Esophagus muscularis mucosa (tissue), 4 donors: ENCODE results near the gene TPD52L1. TPM values are rescaled to one million over a fixed set of nuclear protein-coding genes. Genes with fewer than 3 reads are reported as not detected.

Experiments used
- DNase-seq: peaks from one replicate; pipeline ENCODE4 v3.0.0-alpha.2; 2017; ENCODE audit errors: extremely low spot score
- H3K27ac ChIP-seq, 4 donors: fragments of 200-600 bp; sonication (generic); replicated peaks in 1 of 4; 1 replicate in 3 of 4; 2 replicates in 1 of 4; pipeline ENCODE4 v1.5.1; 2016 to 2019; ENCODE audit warnings: mild to moderate bottlenecking in 1 of 4
- H3K27me3 ChIP-seq, 4 donors: fragments of 200-600 bp; sonication (generic); one replicate each; pipeline versions ENCODE4 v1.5.1 to v1.6.0; 2016 to 2019
- H3K36me3 ChIP-seq, 4 donors: fragments of 200-600 bp; sonication (generic); one replicate each; pipeline ENCODE4 v1.5.1; 2016 to 2019
- H3K4me1 ChIP-seq, 4 donors: fragments of 200-600 bp; sonication (generic); one replicate each; pipeline ENCODE4 v1.5.1; 2016 to 2019
- H3K4me3 ChIP-seq, 4 donors: fragments of 200-600 bp; sonication (generic); 1 replicate in 2 of 4; 2 replicates in 2 of 4; pipeline ENCODE4 v1.5.1; 2016 to 2019; ENCODE audit warnings: mild to moderate bottlenecking in 4 of 4, moderate library complexity in 1 of 4
- H3K9me3 ChIP-seq, 4 donors: fragments of 200-600 bp; sonication (generic); 1 replicate in 3 of 4; 2 replicates in 1 of 4; pipeline ENCODE4 v1.5.1; 2016 to 2019
- EP300 ChIP-seq: sonication (generic); formaldehyde crosslinking; IDR thresholded peaks from one replicate; pipeline ENCODE4 v1.6.1; 2017; ENCODE audit warnings: antibody characterized with exemption
- POLR2A ChIP-seq: fragments of 450-650 bp; IDR thresholded peaks from one replicate; pipeline ENCODE4 v1.6.1; 2017; ENCODE audit warnings: antibody characterized with exemption, moderate library complexity, mild to moderate bottlenecking, low read depth
- POLR2AphosphoS5 ChIP-seq, 2 donors: sonication (generic); formaldehyde crosslinking; IDR thresholded peaks; one replicate each; pipeline ENCODE4 v1.6.1; 2017; ENCODE audit warnings: antibody characterized with exemption in 2 of 2
- WGBS: methylation state at CpG from one replicate; pipeline ENCODE4 v1.1.5; 2018; 5-methylcytosine and 5-hydroxymethylcytosine counted together
- intact Hi-C: fragments of 100-400 bp; cut with DNase I; formaldehyde crosslinking; loops from one replicate; pipeline ENCODE4 v1.15.1; 2023
- total RNA-seq, 4 donors: library from RNA; depleted of rRNA; stranded (reverse); fragments of >200 nt; gene quantifications; one replicate each; pipeline versions ENCODE4 v1.1.0 to v1.2.1, GENCODE V29; 2016
- TF ChIP-seq, protein P1 (sequence below), 3 experiments: fragments of 200-600 bp in 2 of 3; fragments of 450-650 bp in 1 of 3; sonication (generic) in 2 of 3; IDR thresholded peaks; one replicate each; pipeline ENCODE4 v1.5.1; 2017 to 2019; ENCODE audit warnings: antibody characterized with exemption in 3 of 3, mild to moderate bottlenecking in 2 of 3, moderate library complexity in 1 of 3

The TPD52L1 gene
- total RNA-seq, 4 donors from 2014 or later: 18.7 to 46.4 (median 31.1) TPM

DNA sequence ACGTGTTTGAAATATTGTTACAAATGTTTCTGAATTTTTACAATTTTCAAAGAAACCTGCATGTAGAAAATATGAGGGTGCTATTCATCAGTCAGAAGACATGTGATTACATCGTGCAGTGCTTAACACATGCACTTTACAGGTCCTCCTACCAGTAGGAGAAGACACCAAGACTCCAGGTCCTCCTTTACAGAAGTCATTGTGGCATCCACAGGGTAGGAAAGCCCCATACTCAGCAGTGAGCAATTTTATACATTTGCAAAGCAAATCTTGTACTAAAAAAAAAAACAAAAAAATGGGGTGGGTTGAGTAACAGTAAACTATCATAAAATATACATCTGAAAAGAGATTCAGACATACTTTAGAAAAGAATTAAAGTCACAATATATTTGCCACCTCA is 14.0 kb downstream of the TPD52L1 start:
- H3K9me3 ChIP-seq: no peaks in the 10 kb centered on the region
- no peak for DNase-seq
- TF ChIP-seq EP300: no peak
- no peak for TF ChIP-seq POLR2AphosphoS5 (IDR thresholded peaks at IDR 0.05)
- TF ChIP-seq, protein P1, sequence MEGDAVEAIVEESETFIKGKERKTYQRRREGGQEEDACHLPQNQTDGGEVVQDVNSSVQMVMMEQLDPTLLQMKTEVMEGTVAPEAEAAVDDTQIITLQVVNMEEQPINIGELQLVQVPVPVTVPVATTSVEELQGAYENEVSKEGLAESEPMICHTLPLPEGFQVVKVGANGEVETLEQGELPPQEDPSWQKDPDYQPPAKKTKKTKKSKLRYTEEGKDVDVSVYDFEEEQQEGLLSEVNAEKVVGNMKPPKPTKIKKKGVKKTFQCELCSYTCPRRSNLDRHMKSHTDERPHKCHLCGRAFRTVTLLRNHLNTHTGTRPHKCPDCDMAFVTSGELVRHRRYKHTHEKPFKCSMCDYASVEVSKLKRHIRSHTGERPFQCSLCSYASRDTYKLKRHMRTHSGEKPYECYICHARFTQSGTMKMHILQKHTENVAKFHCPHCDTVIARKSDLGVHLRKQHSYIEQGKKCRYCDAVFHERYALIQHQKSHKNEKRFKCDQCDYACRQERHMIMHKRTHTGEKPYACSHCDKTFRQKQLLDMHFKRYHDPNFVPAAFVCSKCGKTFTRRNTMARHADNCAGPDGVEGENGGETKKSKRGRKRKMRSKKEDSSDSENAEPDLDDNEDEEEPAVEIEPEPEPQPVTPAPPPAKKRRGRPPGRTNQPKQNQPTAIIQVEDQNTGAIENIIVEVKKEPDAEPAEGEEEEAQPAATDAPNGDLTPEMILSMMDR (IDR thresholded peaks at IDR 0.05): no peak
- TF ChIP-seq POLR2A: no peak
- no peak overlapping the region for H3K27ac ChIP-seq
- H3K36me3 ChIP-seq: no peaks in the 10 kb centered on the region
- peaks cover 0 to 12% (median 4%) of the 10 kb centered on the region in 4 donors for H3K4me1 ChIP-seq
- no peak overlapping the region for H3K4me3 ChIP-seq
- WGBS: 93% methylated on average over 2 of the region's 2 CpGs
- no peaks in the 10 kb centered on the region for H3K27me3 ChIP-seq
- intact Hi-C loops: no loop called here

DNA sequence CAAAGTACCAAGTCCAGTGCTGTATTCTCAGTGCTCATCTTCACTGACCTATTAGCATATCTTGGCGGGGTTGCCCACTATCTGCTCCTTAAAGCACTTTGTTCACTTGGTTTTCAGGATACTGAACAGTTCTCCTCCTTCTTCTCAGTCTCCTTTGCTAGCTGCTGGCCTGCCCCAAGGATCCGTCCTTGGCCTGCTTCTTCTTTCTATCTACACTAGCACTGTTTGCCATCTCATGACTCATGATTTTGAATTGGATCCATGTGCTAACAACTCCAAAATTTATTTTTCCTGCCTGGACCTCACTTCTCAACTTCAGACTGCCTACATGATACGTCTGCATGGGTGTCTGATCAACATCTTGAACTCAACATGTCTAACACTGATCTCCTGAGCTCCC is 15.5 kb downstream of the TPD52L1 start:
- no peak for DNase-seq
- H3K9me3 ChIP-seq: no peaks in the 10 kb centered on the region
- H3K36me3 ChIP-seq: no peaks in the 10 kb centered on the region
- H3K4me3 ChIP-seq: no peak overlapping the region
- intact Hi-C loops: no loop called here
- no peak overlapping the region for H3K27ac ChIP-seq
- no peak for TF ChIP-seq EP300
- WGBS: 61% methylated on average over 3 of the region's 3 CpGs
- no peaks in the 10 kb centered on the region for H3K27me3 ChIP-seq
- H3K4me1 ChIP-seq: peaks cover 0 to 12% (median 4%) of the 10 kb centered on the region in 4 donors

DNA sequence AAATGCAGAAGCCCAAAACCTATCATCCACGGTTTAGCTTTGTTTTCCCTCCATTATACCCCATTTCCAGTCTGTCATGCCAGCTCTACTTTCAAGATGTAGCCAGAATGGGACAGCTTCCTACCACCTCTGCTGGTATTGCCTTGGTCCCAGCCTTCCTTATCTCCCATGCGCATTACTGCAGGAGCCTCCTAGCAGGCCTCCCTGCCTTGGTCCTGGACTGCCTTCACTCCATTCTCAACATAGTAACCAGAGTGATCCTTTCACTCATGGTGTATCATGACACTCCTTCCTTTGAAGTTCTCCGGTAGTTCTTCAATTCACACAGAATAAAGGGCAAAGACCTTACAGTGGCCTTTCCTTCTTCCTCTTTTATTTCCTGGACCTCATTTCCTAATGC is 15.9 kb downstream of the TPD52L1 start:
- Histone ChIP-seq H3K27ac (no peak overlapping the region), H3K27me3 (no peaks in the 10 kb centered on the region)
- WGBS: 70% methylated on average over 3 of the region's 3 CpGs

DNA sequence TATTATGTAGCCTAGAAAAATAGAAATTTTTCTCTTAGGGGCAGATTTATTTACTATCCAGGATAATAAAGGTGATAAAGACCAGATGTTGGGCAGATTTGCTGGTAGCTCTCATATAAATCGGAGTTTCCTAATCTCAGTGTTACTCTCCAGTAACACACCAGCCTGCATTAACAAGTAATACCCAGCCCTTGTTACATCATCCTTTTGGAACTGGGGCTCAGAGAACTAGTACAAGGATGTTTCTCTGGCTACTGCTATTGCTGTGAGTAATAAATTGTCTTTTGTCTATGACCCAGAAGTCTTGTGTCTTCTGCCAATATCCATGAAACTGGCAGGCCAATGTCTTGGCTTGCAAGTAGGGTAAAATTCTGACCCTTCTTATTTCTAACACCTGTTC is 16.8 kb downstream of the TPD52L1 start:
- Histone ChIP-seq H3K27ac (no peak overlapping the region), H3K4me1 (peaks cover 0 to 12% (median 4%) of the 10 kb centered on the region in 4 donors)
- intact Hi-C loops: no loop called here

More for the DNA sequence above, 15.9 kb downstream of the TPD52L1 start:
- intact Hi-C loops: no loop called here
- Histone ChIP-seq H3K4me3 (no peak overlapping the region), H3K9me3 (no peaks in the 10 kb centered on the region), H3K36me3 (no peaks in the 10 kb centered on the region), H3K4me1 (peaks cover 0 to 12% (median 4%) of the 10 kb centered on the region in 4 donors)
- no peak for DNase-seq
- TF ChIP-seq POLR2A: no peak
- no peak for TF ChIP-seq POLR2AphosphoS5 (IDR thresholded peaks at IDR 0.05)
- no peak for TF ChIP-seq EP300
- TF ChIP-seq, protein P1 (IDR thresholded peaks at IDR 0.05): no peak

DNA sequence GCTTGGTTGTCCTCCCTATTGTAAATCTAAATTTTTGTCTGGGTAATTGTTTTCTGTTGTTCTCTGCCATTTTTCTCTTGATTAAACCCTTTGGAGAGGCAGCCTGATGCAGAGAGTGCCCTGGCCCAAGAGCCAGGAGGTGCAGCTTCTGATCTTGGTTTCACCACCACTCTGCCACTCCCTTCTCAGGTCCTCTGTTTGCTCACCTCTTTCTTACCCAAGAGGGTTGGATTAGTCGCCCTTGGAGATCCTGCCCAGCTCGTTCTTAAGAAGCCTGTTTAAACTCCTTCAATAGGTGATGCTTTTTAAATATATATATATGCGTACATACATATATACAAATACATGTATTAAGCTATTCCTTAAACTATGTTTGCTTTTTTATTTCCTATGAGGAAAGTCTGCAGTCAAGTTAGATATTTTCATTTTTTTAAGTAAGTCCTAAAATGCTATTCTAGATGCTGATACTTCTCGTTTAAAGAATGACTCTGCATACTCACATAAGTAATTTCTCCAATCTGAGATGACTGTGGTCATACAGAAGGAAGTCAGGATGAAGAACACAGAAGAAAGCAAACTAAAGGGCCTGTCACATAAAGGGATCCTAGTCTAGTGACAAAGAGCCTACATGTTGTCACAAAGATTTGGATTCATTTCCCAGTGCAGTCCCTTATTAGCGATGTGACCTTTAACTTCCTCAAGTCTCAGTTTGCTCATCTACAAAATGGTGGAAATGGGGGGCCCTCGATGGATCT is 19.9 kb downstream of the TPD52L1 start:
- TF ChIP-seq EP300 (no peak), POLR2A (no peak), POLR2AphosphoS5 (IDR thresholded peaks at IDR 0.05) (no peak)
- TF ChIP-seq, protein P1 (IDR thresholded peaks at IDR 0.05): no peak
- H3K4me1 ChIP-seq: peaks cover 0 to 12% (median 4%) of the 10 kb centered on the region in 4 donors
- 70% methylated on average over 6 of the region's 6 CpGs for WGBS
- intact Hi-C loops: no loop called here
- no peaks in the 10 kb centered on the region for H3K27me3 ChIP-seq
- no peaks in the 10 kb centered on the region for H3K36me3 ChIP-seq
- no peaks in the 10 kb centered on the region for H3K9me3 ChIP-seq
- no peak overlapping the region for H3K4me3 ChIP-seq
- H3K27ac ChIP-seq: no peak overlapping the region
- DNase-seq: no peak

More for the DNA sequence above, 16.8 kb downstream of the TPD52L1 start:
- Histone ChIP-seq H3K4me3 (no peak overlapping the region), H3K27me3 (no peaks in the 10 kb centered on the region), H3K9me3 (no peaks in the 10 kb centered on the region), H3K36me3 (no peaks in the 10 kb centered on the region)
- DNase-seq: no peak
- WGBS: 71% methylated on average over 1 of the region's 1 CpG
- TF ChIP-seq EP300 (no peak), POLR2A (no peak), POLR2AphosphoS5 (IDR thresholded peaks at IDR 0.05) (no peak)
- TF ChIP-seq, protein P1 (IDR thresholded peaks at IDR 0.05): no peak
